ENCODE results near the gene EDRF1.

DNA sequence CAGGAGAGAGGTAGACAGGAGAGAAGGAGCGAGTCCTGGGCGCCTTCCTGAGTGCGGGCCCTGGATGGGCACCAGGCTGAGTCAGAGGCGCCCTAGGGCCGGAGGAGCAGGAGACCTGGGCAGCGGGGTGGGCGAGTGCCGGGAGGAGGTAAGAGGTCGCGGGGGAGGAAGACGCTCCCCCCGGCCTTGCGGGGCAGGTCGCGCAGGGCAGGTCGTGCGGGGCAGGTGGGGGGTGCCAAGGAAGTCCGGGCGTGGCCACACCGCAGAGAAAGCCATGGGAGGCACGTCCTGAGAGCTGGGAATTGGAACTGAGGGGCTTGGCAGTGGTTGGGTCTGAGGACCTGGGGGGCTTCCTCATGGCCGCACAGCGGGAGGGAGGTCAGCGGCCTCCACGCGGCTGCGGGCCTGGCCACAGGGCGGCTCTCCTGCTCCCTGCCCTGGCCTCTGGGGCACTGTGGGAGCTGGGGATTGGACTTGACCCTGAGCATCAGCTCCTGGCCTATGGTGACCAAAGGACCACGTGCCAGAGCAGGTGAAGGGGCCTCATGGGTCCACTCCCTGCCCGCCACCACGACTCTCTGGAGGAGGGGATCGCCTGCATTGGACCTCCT is 55.2 kb downstream of the EDRF1 start:
- TF ChIP-seq, protein P1, sequence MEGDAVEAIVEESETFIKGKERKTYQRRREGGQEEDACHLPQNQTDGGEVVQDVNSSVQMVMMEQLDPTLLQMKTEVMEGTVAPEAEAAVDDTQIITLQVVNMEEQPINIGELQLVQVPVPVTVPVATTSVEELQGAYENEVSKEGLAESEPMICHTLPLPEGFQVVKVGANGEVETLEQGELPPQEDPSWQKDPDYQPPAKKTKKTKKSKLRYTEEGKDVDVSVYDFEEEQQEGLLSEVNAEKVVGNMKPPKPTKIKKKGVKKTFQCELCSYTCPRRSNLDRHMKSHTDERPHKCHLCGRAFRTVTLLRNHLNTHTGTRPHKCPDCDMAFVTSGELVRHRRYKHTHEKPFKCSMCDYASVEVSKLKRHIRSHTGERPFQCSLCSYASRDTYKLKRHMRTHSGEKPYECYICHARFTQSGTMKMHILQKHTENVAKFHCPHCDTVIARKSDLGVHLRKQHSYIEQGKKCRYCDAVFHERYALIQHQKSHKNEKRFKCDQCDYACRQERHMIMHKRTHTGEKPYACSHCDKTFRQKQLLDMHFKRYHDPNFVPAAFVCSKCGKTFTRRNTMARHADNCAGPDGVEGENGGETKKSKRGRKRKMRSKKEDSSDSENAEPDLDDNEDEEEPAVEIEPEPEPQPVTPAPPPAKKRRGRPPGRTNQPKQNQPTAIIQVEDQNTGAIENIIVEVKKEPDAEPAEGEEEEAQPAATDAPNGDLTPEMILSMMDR (IDR thresholded peaks at IDR 0.05), result no peak
- TF ChIP-seq EP300 (IDR thresholded peaks at IDR 0.05), result no peak
- no peak for TF ChIP-seq POLR2A (IDR thresholded peaks at IDR 0.05)
